Tibial nerve (tissue), 3 donors: ENCODE data around the gene MKS1.

Experiments used
- CTCF ChIP-seq, 5 experiments: fragments of 200-600 bp in 3 of 5; fragments of 450-650 bp in 2 of 5; sonication (generic) in 3 of 5; IDR thresholded peaks; one replicate each; pipeline ENCODE4 v1.5.1; 2016 to 2019; ENCODE audit warnings: antibody characterized with exemption in 5 of 5, mild to moderate bottlenecking in 3 of 5, moderate library complexity in 2 of 5
- POLR2A ChIP-seq, 2 donors: fragments of 450-650 bp; IDR thresholded peaks; one replicate each; pipeline ENCODE4 v1.6.1; 2017; ENCODE audit warnings: antibody characterized with exemption in 2 of 2, mild to moderate bottlenecking in 2 of 2, moderate library complexity in 2 of 2

GRCh38 chr17:58263773-58264172 lies 44.7 kb upstream of the MKS1 start:
- no peak for TF ChIP-seq POLR2A (IDR thresholded peaks at IDR 0.05)
- TF ChIP-seq CTCF (IDR thresholded peaks at IDR 0.05): no peak
